ENCODE data around the gene LAT.
"Not testable (repeated sequence)": the region's sequence is repeated elsewhere in the genome, so short reads cannot be mapped to it uniquely, and the experiment has no call there.

Gene LAT

GRCh38 chr16:28984619-28985135 lies at the start of gene LAT:
Gene LAT, plus strand, starts transcription at chr16:28985052. Its CDS starts 366 bp downstream, at chr16:28985418.
- peaks cover 3% of the 10 kb centered on the region; the same call in 1 of the 2 replicates for H3K36me3 ChIP-seq (ENCODE audit: control insufficient read depth, insufficient read depth, low read length)
- H3K4me1 ChIP-seq (ENCODE audit: control insufficient read depth, insufficient read depth, low read length): no peaks in the 10 kb centered on the region
- no peak within 1 kb of the TSS for H3K27ac ChIP-seq (ENCODE audit: low read length)
- H3K4me3 ChIP-seq (ENCODE audit: low read length): no peak within 1 kb of the TSS
- no peak for DNase-seq (ENCODE audit: low read depth, low spot score)
- H3K9me3 ChIP-seq (ENCODE audit: control insufficient read depth, insufficient read depth, low read length): no peaks in the 10 kb centered on the region
- no peaks in the 10 kb centered on the region for H3K27me3 ChIP-seq (ENCODE audit: control insufficient read depth, insufficient read depth, low read length)
- no CpG with 5 or more reads among the region's 24 CpGs for WGBS (ENCODE audit: insufficient coverage, insufficient read length)

- Histone ChIP-seq H3K27me3 (ENCODE audit: control insufficient read depth, insufficient read depth, low read length) (no peaks in the 10 kb centered on the region), H3K27ac (ENCODE audit: low read length) (no peak overlapping the region), H3K36me3 (ENCODE audit: control insufficient read depth, insufficient read depth, low read length) (no peaks in the 10 kb centered on the region), H3K9me3 (ENCODE audit: control insufficient read depth, insufficient read depth, low read length) (no peaks in the 10 kb centered on the region), H3K4me3 (ENCODE audit: low read length) (no peak overlapping the region), H3K4me1 (ENCODE audit: control insufficient read depth, insufficient read depth, low read length) (no peaks in the 10 kb centered on the region; the same call in 1 of the 2 replicates)
- DNase-seq (ENCODE audit: low read depth, low spot score): no peak
- no CpG with 5 or more reads among the region's 4 CpGs for WGBS (ENCODE audit: insufficient coverage, insufficient read length)
Measured at GRCh38 chr16:28935346-28935745, 49.5 kb upstream of the LAT start.

- H3K27me3 ChIP-seq (ENCODE audit: control insufficient read depth, insufficient read depth, low read length): no peaks in the 10 kb centered on the region
- peak; percentile 74 for DNase-seq (ENCODE audit: low read depth, low spot score)
- H3K9me3 ChIP-seq (ENCODE audit: control insufficient read depth, insufficient read depth, low read length): no peaks in the 10 kb centered on the region
- H3K4me1 ChIP-seq (ENCODE audit: control insufficient read depth, insufficient read depth, low read length): no peaks in the 10 kb centered on the region; the same call in 1 of the 2 replicates
- H3K27ac ChIP-seq (ENCODE audit: low read length): no peak overlapping the region
- no peaks in the 10 kb centered on the region for H3K36me3 ChIP-seq (ENCODE audit: control insufficient read depth, insufficient read depth, low read length)
- peak overlapping the region; percentile 10; the same call in 1 of the 2 replicates for H3K4me3 ChIP-seq (ENCODE audit: low read length)
- no CpG with 5 or more reads among the region's 36 CpGs for WGBS (ENCODE audit: insufficient coverage, insufficient read length)
Measured at GRCh38 chr16:28935924-28936783, 48.7 kb upstream of the LAT start.

- no peak for DNase-seq (ENCODE audit: low read depth, low spot score)
- no peaks in the 10 kb centered on the region for H3K36me3 ChIP-seq (ENCODE audit: control insufficient read depth, insufficient read depth, low read length)
- H3K27ac ChIP-seq (ENCODE audit: low read length): no peak overlapping the region
- H3K27me3 ChIP-seq (ENCODE audit: control insufficient read depth, insufficient read depth, low read length): no peaks in the 10 kb centered on the region
- no peaks in the 10 kb centered on the region; the same call in 1 of the 2 replicates for H3K4me1 ChIP-seq (ENCODE audit: control insufficient read depth, insufficient read depth, low read length)
- H3K4me3 ChIP-seq (ENCODE audit: low read length): no peak overlapping the region
- H3K9me3 ChIP-seq (ENCODE audit: control insufficient read depth, insufficient read depth, low read length): no peaks in the 10 kb centered on the region
- whole genome bisulfite sequencing (ENCODE audit: insufficient coverage, insufficient read length): no CpG with 5 or more reads among the region's 26 CpGs
Measured at GRCh38 chr16:28936784-28937155, 48.1 kb upstream of the LAT start.

GRCh38 chr16:28937222-28937876 lies 47.5 kb upstream of the LAT start:
- H3K4me1 ChIP-seq (ENCODE audit: control insufficient read depth, insufficient read depth, low read length): no peaks in the 10 kb centered on the region; the same call in 1 of the 2 replicates
- no CpG with 5 or more reads among the region's 14 CpGs for WGBS (ENCODE audit: insufficient coverage, insufficient read length)

GRCh38 chr16:28938721-28939120 lies 46.1 kb upstream of the LAT start:
- Histone ChIP-seq H3K4me1 (ENCODE audit: control insufficient read depth, insufficient read depth, low read length) (no peaks in the 10 kb centered on the region; the same call in 1 of the 2 replicates), H3K9me3 (ENCODE audit: control insufficient read depth, insufficient read depth, low read length) (no peaks in the 10 kb centered on the region), H3K36me3 (ENCODE audit: control insufficient read depth, insufficient read depth, low read length) (no peaks in the 10 kb centered on the region), H3K27ac (ENCODE audit: low read length) (no peak overlapping the region), H3K4me3 (ENCODE audit: low read length) (no peak overlapping the region), H3K27me3 (ENCODE audit: control insufficient read depth, insufficient read depth, low read length) (no peaks in the 10 kb centered on the region)
- DNase-seq (ENCODE audit: low read depth, low spot score): no peak
- WGBS (ENCODE audit: insufficient coverage, insufficient read length): no CpG with 5 or more reads among the region's 7 CpGs

More at GRCh38 chr16:28937222-28937876, 47.5 kb upstream of the LAT start:
- Histone ChIP-seq H3K27ac (ENCODE audit: low read length) (no peak overlapping the region), H3K27me3 (ENCODE audit: control insufficient read depth, insufficient read depth, low read length) (no peaks in the 10 kb centered on the region), H3K9me3 (ENCODE audit: control insufficient read depth, insufficient read depth, low read length) (no peaks in the 10 kb centered on the region), H3K4me3 (ENCODE audit: low read length) (no peak overlapping the region), H3K36me3 (ENCODE audit: control insufficient read depth, insufficient read depth, low read length) (no peaks in the 10 kb centered on the region)
- no peak for DNase-seq (ENCODE audit: low read depth, low spot score)

- H3K9me3 ChIP-seq (ENCODE audit: control insufficient read depth, insufficient read depth, low read length); H3K27me3 ChIP-seq (ENCODE audit: control insufficient read depth, insufficient read depth, low read length); H3K4me1 ChIP-seq (ENCODE audit: control insufficient read depth, insufficient read depth, low read length); H3K36me3 ChIP-seq (ENCODE audit: control insufficient read depth, insufficient read depth, low read length); DNase-seq (ENCODE audit: low read depth, low spot score); H3K4me3 ChIP-seq (ENCODE audit: low read length); H3K27ac ChIP-seq (ENCODE audit: low read length): not testable (repeated sequence)
- no CpG with 5 or more reads among the region's 7 CpGs for WGBS (ENCODE audit: insufficient coverage, insufficient read length)
Measured at GRCh38 chr16:28939825-28940224, 45.0 kb upstream of the LAT start.

- Histone ChIP-seq H3K36me3 (ENCODE audit: control insufficient read depth, insufficient read depth, low read length) (no peaks in the 10 kb centered on the region), H3K27me3 (ENCODE audit: control insufficient read depth, insufficient read depth, low read length) (no peaks in the 10 kb centered on the region), H3K27ac (ENCODE audit: low read length) (no peak overlapping the region), H3K4me1 (ENCODE audit: control insufficient read depth, insufficient read depth, low read length) (0 out of 2 replicates have a peak, but pooled peaks cover 1% of the 10 kb centered on the region), H3K9me3 (ENCODE audit: control insufficient read depth, insufficient read depth, low read length) (no peaks in the 10 kb centered on the region), H3K4me3 (ENCODE audit: low read length) (no peak overlapping the region)
- DNase-seq (ENCODE audit: low read depth, low spot score): no peak
Measured at GRCh38 chr16:28943281-28943680, 41.6 kb upstream of the LAT start.

- Histone ChIP-seq H3K4me1 (ENCODE audit: control insufficient read depth, insufficient read depth, low read length) (0 out of 2 replicates have a peak, but pooled peaks cover 1% of the 10 kb centered on the region), H3K4me3 (ENCODE audit: low read length) (no peak overlapping the region), H3K9me3 (ENCODE audit: control insufficient read depth, insufficient read depth, low read length) (no peaks in the 10 kb centered on the region), H3K27ac (ENCODE audit: low read length) (no peak overlapping the region), H3K27me3 (ENCODE audit: control insufficient read depth, insufficient read depth, low read length) (no peaks in the 10 kb centered on the region), H3K36me3 (ENCODE audit: control insufficient read depth, insufficient read depth, low read length) (no peaks in the 10 kb centered on the region)
- no peak for DNase-seq (ENCODE audit: low read depth, low spot score)
- no CpG with 5 or more reads among the region's 4 CpGs for WGBS (ENCODE audit: insufficient coverage, insufficient read length)
Measured at GRCh38 chr16:28946681-28947080, 38.2 kb upstream of the LAT start.

GRCh38 chr16:28950648-28951409 lies 34.0 kb upstream of the LAT start, which contains the start of gene NFATC2IP:
Gene NFATC2IP, plus strand, starts transcription at chr16:28950937. Its CDS starts 75 bp downstream, at chr16:28951012.
- peaks cover 8% of the 10 kb centered on the region; the same call in 1 of the 2 replicates for H3K36me3 ChIP-seq (ENCODE audit: control insufficient read depth, insufficient read depth, low read length)
- H3K27me3 ChIP-seq (ENCODE audit: control insufficient read depth, insufficient read depth, low read length): no peaks in the 10 kb centered on the region
- no peak within 1 kb of the TSS for H3K27ac ChIP-seq (ENCODE audit: low read length)
- no CpG with 5 or more reads among the region's 79 CpGs for WGBS (ENCODE audit: insufficient coverage, insufficient read length)
- H3K4me1 ChIP-seq (ENCODE audit: control insufficient read depth, insufficient read depth, low read length): no peaks in the 10 kb centered on the region
- no peaks in the 10 kb centered on the region for H3K9me3 ChIP-seq (ENCODE audit: control insufficient read depth, insufficient read depth, low read length)
- H3K4me3 ChIP-seq (ENCODE audit: low read length): peak within 1 kb of the TSS; percentile 94
- peak; percentile 99 for DNase-seq (ENCODE audit: low read depth, low spot score)
